HepG2 (cell line): ENCODE results near the gene PCP4. TPM values are rescaled to one million over a fixed set of nuclear protein-coding genes. Genes with fewer than 3 reads are reported as not detected.

Source experiments
- ATAC-seq: fragments of 200-7000 bp; cut with Tn5 transposase; 3 replicates; pipeline ENCODE4 v1.9.1; 2020; ENCODE audit warnings: mild to moderate bottlenecking, moderate library complexity
- BruUV-seq: library from RNA; stranded (reverse); fragments of 400-500 nt; replicated peaks from 2 replicates; lab custom pipeline; 2021; lab: Mats Ljungman, UMichigan
- CTCF ChIA-PET: fragments of 300-600 bp; formaldehyde crosslinking; extraction: SDS; loops from one replicate; lab custom pipeline; 2021; ENCODE audit warnings: low total read pairs, inconsistent platforms, low intra/inter-chr PET ratio; lab: Yijun Ruan, JAX
- POLR2A ChIA-PET: fragments of 350-600 bp; sonication (Branson Sonifier 250); formaldehyde crosslinking; loops from one replicate; lab custom pipeline; 2020; ENCODE audit warnings: antibody characterized with exemption, inconsistent platforms; lab: Yijun Ruan, JAX
- DNase-seq: peaks from one replicate; pipeline ENCODE4 v3.0.0-alpha.2; 2015; ENCODE audit warnings: low spot score
- FAIRE-seq: peaks from 3 replicates; lab custom pipeline; 2011; peaks lifted over from hg19 to GRCh38; lab: Jason Lieb, UNC
- H2AFZ ChIP-seq: one replicate; pipeline ENCODE4 v1.6.1; 2011; ENCODE audit warnings: low read length, inconsistent platforms
- H3K27ac ChIP-seq: fragments of 300-600 bp; 3 replicates; pipeline ENCODE4 v1.8.0; 2011; ENCODE audit warnings: mixed run types, mild to moderate bottlenecking, mixed read lengths, low read length, inconsistent platforms; ENCODE audit not compliant: insufficient read depth; ENCODE audit errors: extremely low read length
- H3K27me3 ChIP-seq, 2 experiments: fragments of 200-600 bp in 1 of 2; 2 replicates in 1 of 2; 3 replicates in 1 of 2; pipeline versions ENCODE4 v1.6.0 to v1.8.0; 2011; ENCODE audit warnings: low read length in 2 of 2, mild to moderate bottlenecking in 2 of 2, moderate library complexity in 2 of 2, inconsistent platforms in 1 of 2; ENCODE audit not compliant: insufficient read depth in 2 of 2, control insufficient read depth in 1 of 2
- H3K36me3 ChIP-seq, 2 experiments: fragments of 200-600 bp in 1 of 2; replicated peaks in 1 of 2; 2 replicates in 1 of 2; 3 replicates in 1 of 2; pipeline versions ENCODE4 v1.5.1 to v1.8.0; 2011; ENCODE audit warnings: low read length in 2 of 2, inconsistent platforms in 1 of 2; ENCODE audit not compliant: insufficient read depth in 2 of 2, control insufficient read depth in 1 of 2
- H3K4me1 ChIP-seq: 2 replicates; pipeline ENCODE4 v1.5.1; 2012; ENCODE audit warnings: low read length, inconsistent platforms; ENCODE audit not compliant: insufficient read depth
- H3K4me2 ChIP-seq: 2 replicates; pipeline ENCODE4 v1.6.0; 2011; ENCODE audit warnings: low read depth, low read length, inconsistent platforms
- H3K4me3 ChIP-seq, 3 experiments: fragments of 200-600 bp in 1 of 3; sonication (generic), shearing (Covaris generic) in 1 of 3; replicated peaks in 1 of 3; 2 replicates each; pipeline ENCODE4 v1.5.1; 2011 to 2016; ENCODE audit warnings: low read length in 3 of 3, inconsistent platforms in 2 of 3, low read depth in 2 of 3, mild to moderate bottlenecking in 2 of 3, control low read depth in 1 of 3, mixed read lengths in 1 of 3; ENCODE audit not compliant: insufficient read depth in 1 of 3
- H3K79me2 ChIP-seq: one replicate; pipeline ENCODE4 v1.6.1; 2011; ENCODE audit warnings: low read length, inconsistent platforms; ENCODE audit not compliant: insufficient read depth
- H3K9ac ChIP-seq: 2 replicates; pipeline ENCODE4 v1.6.0; 2011; ENCODE audit warnings: mild to moderate bottlenecking, low read depth, low read length, inconsistent platforms; ENCODE audit not compliant: insufficient read depth
- H3K9me3 ChIP-seq: 2 replicates; pipeline ENCODE4 v1.5.1; 2012; ENCODE audit warnings: mild to moderate bottlenecking, low read length
- H4K20me1 ChIP-seq: 2 replicates; pipeline ENCODE4 v1.6.0; 2011; ENCODE audit warnings: inconsistent platforms, mild to moderate bottlenecking, low read length, moderate library complexity; ENCODE audit not compliant: insufficient read depth
- BRD4 ChIP-seq: sonication (generic); formaldehyde crosslinking; IDR thresholded peaks from 2 replicates; pipeline ENCODE4 v1.4.0; 2020; ENCODE audit warnings: missing genetic modification reagents
- MAF1 ChIP-seq: sonication (generic); formaldehyde crosslinking; IDR thresholded peaks from 2 replicates; pipeline ENCODE4 v1.5.0; 2020; ENCODE audit warnings: missing genetic modification reagents, borderline replicate concordance
- RELA ChIP-seq: sonication (generic); formaldehyde crosslinking; IDR thresholded peaks from 2 replicates; pipeline ENCODE4 v1.4.0; 2020; ENCODE audit warnings: missing genetic modification reagents
- SETDB1 ChIP-seq: sonication (generic); formaldehyde crosslinking; IDR thresholded peaks from 2 replicates; pipeline ENCODE4 v1.5.1; 2020; ENCODE audit warnings: missing genetic modification reagents, mild to moderate bottlenecking, borderline replicate concordance
- ZHX1 ChIP-seq: sonication (generic); formaldehyde crosslinking; IDR thresholded peaks from 2 replicates; pipeline ENCODE4 v1.8.1; 2022; ENCODE audit warnings: low read depth, mild to moderate bottlenecking, missing genetic modification reagents
- ZNF362 ChIP-seq: sonication (generic); formaldehyde crosslinking; IDR thresholded peaks from 2 replicates; pipeline ENCODE4 v1.4.0; 2020; ENCODE audit warnings: missing genetic modification reagents, mild to moderate bottlenecking, borderline replicate concordance
- ZNF496 ChIP-seq: sonication (generic); formaldehyde crosslinking; IDR thresholded peaks from 2 replicates; pipeline ENCODE4 v1.8.1; 2023; ENCODE audit warnings: mild to moderate bottlenecking, moderate library complexity, missing genetic modification reagents; ENCODE audit not compliant: insufficient replicate concordance
- ZNF776 ChIP-seq: sonication (generic); formaldehyde crosslinking; IDR thresholded peaks from 2 replicates; pipeline ENCODE4 v1.4.0; 2020; ENCODE audit warnings: mild to moderate bottlenecking, missing genetic modification reagents
- WGBS: methylation state at CpG from one replicate; pipeline ENCODE4 v1.1.6; 2017; ENCODE audit warnings: low lambda C conversion rate; 5-methylcytosine and 5-hydroxymethylcytosine counted together
- in situ Hi-C: cut with HindIII; loops from 2 replicates; pipeline ENCODE4 v1.10.0; 2017; ENCODE audit warnings: low pct_unique_long_range_greater_than_20kb; ENCODE audit not compliant: extremely low pct_ligation_motif_present
- intact Hi-C: fragments of 100-400 bp; cut with micrococcal nuclease; formaldehyde crosslinking; loops from one replicate; pipeline ENCODE4 v1.10.0; 2022; ENCODE audit not compliant: unreplicated experiment
- polyA plus RNA-seq, 8 experiments: library from polyadenylated mRNA; depleted of rRNA in 3 of 8; stranded (reverse) in 7 of 8; unstranded in 1 of 8; fragments of >200 nt; fragmentation: Illumina TruSeq in 4 of 8; extraction: Trizol in 4 of 8; gene quantifications; 2 replicates each; pipeline versions ENCODE4 v1.2.1 to v1.2.3, GENCODE V29; 2011 to 2016; ENCODE audit warnings: low read depth in 4 of 8, missing spikeins in 1 of 8, mixed read lengths in 1 of 8; ENCODE audit not compliant: insufficient read depth in 1 of 8
- total RNA-seq, 5 experiments: library from RNA; depleted of rRNA; stranded (reverse); fragments of >200 nt; fragmentation: Illumina TruSeq; extraction: Trizol; gene quantifications; 2 replicates each; pipeline ENCODE4 v1.2.3, GENCODE V29; 2016; ENCODE audit warnings: low read depth in 1 of 5

PCP4 gene
- total and polyA plus RNA-seq, 2 of the 13 experiments (the other 11 are each of a cell fraction or from before 2014, with no cell fraction given) = not detected

GRCh38 chr21:39845571-39846130 is 21.6 kb upstream of the PCP4 start:
- no peak overlapping the region for H3K4me3 ChIP-seq
- no peaks in the 10 kb centered on the region for H3K36me3 ChIP-seq
- no peak overlapping the region for H2AFZ ChIP-seq
- H3K27ac ChIP-seq = no peak overlapping the region
- intact Hi-C loops (no loop called here), in situ Hi-C loops (no loop called here)
- no peaks in the 10 kb centered on the region for H3K79me2 ChIP-seq
- FAIRE-seq = no peak
- POLR2A ChIA-PET = no interaction called here
- H3K9me3 ChIP-seq = peaks cover 97% of the 10 kb centered on the region
- no peak overlapping the region for H3K4me2 ChIP-seq
- H3K4me1 ChIP-seq = no peaks in the 10 kb centered on the region
- CTCF ChIA-PET = no interaction called here
- H3K27me3 ChIP-seq = no peaks in the 10 kb centered on the region
- H3K9ac ChIP-seq = no peak overlapping the region
- ATAC-seq = no peak
- H4K20me1 ChIP-seq = no peaks in the 10 kb centered on the region
- 20% methylated on average over 6 of the region's 6 CpGs for WGBS
- DNase-seq = no peak
- BruUV-seq = no TSS peak
- TF ChIP-seq ZNF496 = no peak
- TF ChIP-seq SETDB1 (CRISPR knock-in tag) = no peak
- TF ChIP-seq MAF1 (CRISPR knock-in tag) = no peak
- no peak for TF ChIP-seq ZNF776
- TF ChIP-seq RELA = no peak
- TF ChIP-seq ZNF362 (CRISPR knock-in tag) = no peak
- TF ChIP-seq BRD4 (CRISPR knock-in tag) = no peak
- no peak for TF ChIP-seq ZHX1 (CRISPR knock-in tag)
